GM19468 (cell line): Measurements from ENCODE around the gene UNC13A.
A peak's percentile ranks its signal among the peaks of the same experiment; 100 is the strongest.
"Not testable (repeated sequence)": the region's sequence is repeated elsewhere in the genome, so short reads cannot be mapped to it uniquely, and the experiment has no call there.

Source experiments
- ATAC-seq: cut with Tn5 transposase; IDR thresholded peaks from one replicate; pipeline ENCODE4 v1.9.1; 2021; ENCODE audit warnings: mild to moderate bottlenecking, moderate library complexity, moderate number of reproducible peaks; ENCODE audit not compliant: unreplicated experiment; ENCODE audit errors: extremely low read depth

UNC13A gene

GRCh38 chr19:17607936-17608335, 80.2 kb downstream of the UNC13A start:
- no peak for ATAC-seq

- no peak for ATAC-seq
Observed at GRCh38 chr19:17606590-17607185, 81.5 kb downstream of the UNC13A start.

GRCh38 chr19:17605761-17606589, 82.2 kb downstream of the UNC13A start:
- ATAC-seq, result peak; percentile 24

GRCh38 chr19:17605117-17605516, 83.0 kb downstream of the UNC13A start:
- no peak for ATAC-seq

GRCh38 chr19:17604372-17605025, 83.7 kb downstream of the UNC13A start:
- no peak for ATAC-seq

GRCh38 chr19:17602872-17603510, 85.2 kb downstream of the UNC13A start:
- no peak for ATAC-seq

- ATAC-seq, result no peak
Observed at GRCh38 chr19:17602217-17602616, 85.9 kb downstream of the UNC13A start.

GRCh38 chr19:17601683-17602082, 86.5 kb downstream of the UNC13A start:
- ATAC-seq, result no peak

GRCh38 chr19:17599780-17600179, 88.4 kb downstream of the UNC13A start:
- ATAC-seq, result no peak

GRCh38 chr19:17598953-17599352, 89.2 kb downstream of the UNC13A start:
- no peak for ATAC-seq

GRCh38 chr19:17598063-17598462, 90.1 kb downstream of the UNC13A start:
- ATAC-seq, result not testable (repeated sequence)

GRCh38 chr19:17594296-17594695, 93.9 kb downstream of the UNC13A start:
- not testable (repeated sequence) for ATAC-seq

GRCh38 chr19:17590866-17591265, 97.3 kb downstream of the UNC13A start:
- ATAC-seq, result no peak

- ATAC-seq, result not testable (repeated sequence)
Observed at GRCh38 chr19:17585395-17585794, 102.8 kb downstream of the UNC13A start.

- no peak for ATAC-seq
Observed at GRCh38 chr19:17584132-17584531, 104.0 kb downstream of the UNC13A start.

- no peak for ATAC-seq
Observed at GRCh38 chr19:17582613-17583012, 105.5 kb downstream of the UNC13A start.

- ATAC-seq, result no peak
Observed at GRCh38 chr19:17581211-17581874, 106.8 kb downstream of the UNC13A start.

- no peak for ATAC-seq
Observed at GRCh38 chr19:17580470-17581144, 107.5 kb downstream of the UNC13A start.

- ATAC-seq, result no peak
Observed at GRCh38 chr19:17579661-17580244, 108.4 kb downstream of the UNC13A start.
